Dendritic cell treated with granulocyte-macrophage colony-stimulating factor and Interleukin-4, amounts not matched to agents 40 ng/mL and 50 ng/mL, for 4 days (primary cell): Measurements from ENCODE around the gene SP140L.
"Not testable (repeated sequence)": the region's sequence is repeated elsewhere in the genome, so short reads cannot be mapped to it uniquely, and the experiment has no call there.

Experiments
- H3K27ac Mint-ChIP-seq: one replicate; pipeline ENCODE4 v1.8.0; 2022; ENCODE audit warnings: mild to moderate bottlenecking, mixed read lengths
- H3K27me3 Mint-ChIP-seq: one replicate; pipeline ENCODE4 v1.8.0; 2022; ENCODE audit warnings: mild to moderate bottlenecking, mixed read lengths
- H3K36me3 Mint-ChIP-seq: one replicate; pipeline ENCODE4 v1.8.0; 2022; ENCODE audit warnings: low read depth, mixed read lengths
- H3K4me1 Mint-ChIP-seq: one replicate; pipeline ENCODE4 v1.8.0; 2022; ENCODE audit warnings: low read depth, mixed read lengths
- H3K4me3 Mint-ChIP-seq: one replicate; pipeline ENCODE4 v1.8.0; 2022; ENCODE audit warnings: mild to moderate bottlenecking, moderate library complexity, mixed read lengths
- H3K9me3 Mint-ChIP-seq: one replicate; pipeline ENCODE4 v1.8.0; 2022; ENCODE audit warnings: mixed read lengths
- intact Hi-C: fragments of 100-400 bp; cut with micrococcal nuclease; formaldehyde crosslinking; loops from one replicate; pipeline ENCODE4 v1.15.0; 2022

SP140L gene

DNA sequence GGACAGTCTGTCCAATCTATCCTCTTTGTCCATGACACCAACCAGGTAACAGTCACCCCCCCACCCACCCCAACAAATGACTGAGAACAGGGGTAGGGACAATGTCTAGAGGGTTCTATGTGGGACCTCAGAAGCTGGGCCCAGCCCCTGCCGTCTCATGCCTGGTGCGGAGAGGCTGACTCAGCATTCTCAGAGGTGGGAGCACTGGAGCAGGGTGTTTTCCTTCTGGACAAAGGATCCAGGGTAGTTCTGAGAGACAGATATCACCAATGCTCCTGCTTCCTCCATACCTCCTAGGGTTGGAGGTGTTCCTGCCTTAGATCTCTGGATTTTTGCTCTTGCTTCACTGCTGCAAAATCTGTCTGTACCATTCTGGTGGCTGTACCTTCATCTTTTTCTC, 55.1 kb downstream of the SP140L start:
- Mint-ChIP-seq H3K4me1 (no peaks in the 10 kb centered on the region), H3K27ac (no peak overlapping the region), H3K4me3 (no peak overlapping the region), H3K9me3 (no peaks in the 10 kb centered on the region), H3K27me3 (no peaks in the 10 kb centered on the region), H3K36me3 (peaks cover 80% of the 10 kb centered on the region)
- intact Hi-C loops: no loop called here

DNA sequence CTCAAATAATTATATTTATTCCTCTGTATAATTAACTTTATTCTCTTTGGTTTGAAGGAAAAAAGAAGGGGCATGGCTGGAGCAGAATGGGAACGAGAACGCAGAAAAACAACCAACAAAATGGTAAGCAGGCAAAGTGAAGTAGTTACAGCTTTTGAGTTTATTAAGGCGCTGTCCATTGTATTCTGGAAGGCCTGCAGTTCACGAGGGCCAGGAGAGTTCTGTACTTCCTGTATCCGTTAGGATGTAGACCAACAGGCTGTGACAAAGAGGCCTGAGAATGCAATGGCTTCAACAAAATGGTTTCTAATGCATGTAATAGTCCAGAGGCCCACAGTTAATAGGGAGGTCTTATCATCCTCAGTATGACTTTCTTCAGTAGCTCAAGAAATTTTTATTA, 56.5 kb downstream of the SP140L start:
- peaks cover 76% of the 10 kb centered on the region for H3K36me3 Mint-ChIP-seq
- H3K4me3 Mint-ChIP-seq: no peak overlapping the region
- H3K9me3 Mint-ChIP-seq: no peaks in the 10 kb centered on the region
- intact Hi-C loops: no loop called here
- H3K4me1 Mint-ChIP-seq: no peaks in the 10 kb centered on the region
- H3K27ac Mint-ChIP-seq: no peak overlapping the region
- H3K27me3 Mint-ChIP-seq: no peaks in the 10 kb centered on the region

DNA sequence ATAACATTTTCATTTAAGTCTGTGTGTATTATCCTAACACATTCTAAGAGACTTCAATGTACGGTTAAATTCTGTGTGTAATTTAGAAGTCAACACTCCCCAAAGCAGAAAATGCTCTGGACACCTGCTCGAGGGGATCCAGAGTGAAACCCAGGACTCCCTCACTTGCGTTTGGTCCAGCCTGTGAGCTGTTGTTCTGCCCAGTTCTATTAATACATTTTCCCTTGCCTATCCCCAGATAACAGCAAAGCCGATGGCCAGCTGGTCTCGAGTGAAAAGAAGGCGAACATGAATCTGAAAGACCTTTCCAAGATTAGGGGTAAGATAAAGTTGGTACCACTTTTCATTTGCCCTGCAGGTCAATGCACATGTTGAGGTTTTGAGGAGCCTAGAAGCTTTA, 58.0 kb downstream of the SP140L start:
- no peak overlapping the region for H3K4me3 Mint-ChIP-seq
- no peak overlapping the region for H3K27ac Mint-ChIP-seq
- no peaks in the 10 kb centered on the region for H3K4me1 Mint-ChIP-seq
- H3K36me3 Mint-ChIP-seq: peaks cover 85% of the 10 kb centered on the region
- no peaks in the 10 kb centered on the region for H3K9me3 Mint-ChIP-seq
- H3K27me3 Mint-ChIP-seq: no peaks in the 10 kb centered on the region
- intact Hi-C loops: no loop called here

DNA sequence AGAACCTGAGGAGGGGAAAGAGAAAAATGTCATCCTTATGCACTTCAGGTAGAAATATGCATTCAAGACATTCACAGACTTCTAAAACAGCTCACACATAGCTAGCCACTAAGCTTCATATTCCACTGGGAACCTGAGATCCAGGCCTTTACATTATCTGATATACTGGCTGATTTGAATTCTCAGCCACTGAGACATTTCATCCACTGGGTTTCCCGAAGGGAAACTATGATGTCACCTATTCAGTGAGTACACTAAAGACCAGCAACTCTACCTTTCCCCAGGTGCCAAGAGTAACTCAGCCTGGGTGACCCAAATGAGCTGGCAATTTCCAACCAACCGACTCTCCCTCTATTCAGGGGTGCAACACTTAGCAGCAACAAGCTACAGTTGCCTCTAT, 67.3 kb downstream of the SP140L start:
- H3K4me3 Mint-ChIP-seq: no peak overlapping the region
- H3K27ac Mint-ChIP-seq: no peak overlapping the region
- peaks cover 11% of the 10 kb centered on the region for H3K9me3 Mint-ChIP-seq
- intact Hi-C loops: no loop called here
- H3K27me3 Mint-ChIP-seq: no peaks in the 10 kb centered on the region
- peaks cover 97% of the 10 kb centered on the region for H3K36me3 Mint-ChIP-seq
- H3K4me1 Mint-ChIP-seq: no peaks in the 10 kb centered on the region

DNA sequence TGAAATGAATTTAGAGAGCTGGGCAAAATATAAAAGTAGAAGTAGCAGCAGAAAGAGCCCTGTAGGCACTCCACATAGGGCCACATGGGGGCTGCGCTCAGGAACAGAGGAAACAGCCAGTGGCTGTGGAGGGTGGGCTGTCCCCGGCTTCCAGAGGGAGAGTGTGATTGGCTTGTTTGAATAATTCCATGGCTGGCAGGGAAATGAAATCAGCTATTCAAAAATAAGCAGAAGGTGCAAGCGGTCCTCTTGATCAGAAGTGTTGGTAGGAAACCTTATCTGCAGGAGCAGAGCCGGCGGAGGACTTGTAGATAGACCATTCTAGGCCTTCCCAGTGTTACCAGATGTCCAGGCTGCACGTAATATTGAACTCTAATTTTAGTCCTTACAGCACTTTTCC, 71.7 kb downstream of the SP140L start:
- H3K27me3 Mint-ChIP-seq, H3K4me1 Mint-ChIP-seq, H3K4me3 Mint-ChIP-seq, H3K27ac Mint-ChIP-seq, intact Hi-C loops: not testable (repeated sequence)
- peaks cover 11% of the 10 kb centered on the region for H3K9me3 Mint-ChIP-seq
- H3K36me3 Mint-ChIP-seq: peaks cover 90% of the 10 kb centered on the region

DNA sequence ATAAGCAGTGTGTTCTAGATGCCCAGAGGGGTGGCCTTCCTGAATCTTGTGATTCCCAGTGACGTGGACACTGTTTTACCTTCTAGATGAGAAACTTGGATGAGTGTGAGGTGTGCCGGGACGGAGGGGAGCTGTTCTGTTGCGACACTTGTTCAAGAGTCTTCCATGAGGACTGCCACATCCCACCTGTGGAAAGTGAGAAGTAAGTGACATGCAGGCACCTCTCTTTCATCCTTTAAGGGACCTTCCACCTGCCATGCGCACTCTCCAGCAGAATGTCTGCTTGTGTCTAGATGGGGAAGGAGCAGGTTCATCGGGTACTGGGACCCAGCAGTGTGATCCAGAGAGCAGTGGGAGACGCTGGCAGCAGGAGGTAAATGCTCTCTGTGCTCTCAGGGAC, 73.0 kb downstream of the SP140L start:
- H3K9me3 Mint-ChIP-seq: peaks cover 11% of the 10 kb centered on the region
- H3K27ac Mint-ChIP-seq: no peak overlapping the region
- peaks cover 7% of the 10 kb centered on the region for H3K4me1 Mint-ChIP-seq
- H3K4me3 Mint-ChIP-seq: no peak overlapping the region
- H3K36me3 Mint-ChIP-seq: peaks cover 90% of the 10 kb centered on the region
- H3K27me3 Mint-ChIP-seq: no peaks in the 10 kb centered on the region
- intact Hi-C loops: no loop called here

DNA sequence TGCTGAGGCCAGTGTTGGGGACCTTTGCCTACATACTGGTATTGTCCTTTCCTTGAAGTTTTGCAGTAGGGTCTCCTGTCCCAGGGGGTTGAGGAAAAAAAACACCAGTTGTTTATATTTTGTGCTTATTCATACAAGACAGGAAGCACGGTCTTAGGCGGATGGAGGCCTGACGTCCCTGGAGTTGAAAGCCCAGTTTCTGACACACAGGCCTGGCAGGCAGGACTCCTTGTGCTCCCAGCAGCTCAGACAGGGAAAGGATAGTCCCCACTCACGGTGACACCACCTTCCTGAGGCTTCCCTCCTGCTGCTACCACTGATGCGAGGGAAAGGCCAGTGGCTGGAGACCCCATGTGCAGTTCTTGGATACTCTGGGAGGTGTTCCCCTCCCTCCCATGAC, 73.5 kb downstream of the SP140L start:
- Mint-ChIP-seq H3K36me3 (peaks cover 90% of the 10 kb centered on the region), H3K9me3 (peaks cover 9% of the 10 kb centered on the region), H3K27me3 (no peaks in the 10 kb centered on the region), H3K27ac (no peak overlapping the region), H3K4me1 (peaks cover 7% of the 10 kb centered on the region), H3K4me3 (no peak overlapping the region)
- intact Hi-C loops: no loop called here

DNA sequence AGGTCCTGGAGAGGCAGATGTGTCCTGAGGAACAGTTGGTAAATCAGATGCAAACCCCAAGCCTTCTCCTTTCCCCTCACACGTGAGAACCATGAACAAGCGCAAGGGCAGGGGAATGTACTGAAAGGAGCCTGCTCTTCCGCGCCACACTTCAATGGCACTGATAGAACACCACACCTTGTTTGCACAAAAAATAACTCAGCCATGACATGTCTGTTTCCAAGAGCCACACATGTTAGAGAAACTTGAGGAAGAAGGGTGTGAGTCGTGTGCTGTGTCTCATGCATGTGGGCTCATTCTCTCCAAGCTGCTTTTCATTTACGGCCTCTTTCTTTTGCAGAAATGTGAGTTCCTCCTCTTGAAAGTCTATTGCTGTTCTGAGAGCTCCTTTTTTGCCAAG, 74.0 kb downstream of the SP140L start:
- H3K4me3 Mint-ChIP-seq, intact Hi-C loops, H3K9me3 Mint-ChIP-seq, H3K4me1 Mint-ChIP-seq, H3K27me3 Mint-ChIP-seq, H3K27ac Mint-ChIP-seq: not testable (repeated sequence)
- peaks cover 84% of the 10 kb centered on the region for H3K36me3 Mint-ChIP-seq

DNA sequence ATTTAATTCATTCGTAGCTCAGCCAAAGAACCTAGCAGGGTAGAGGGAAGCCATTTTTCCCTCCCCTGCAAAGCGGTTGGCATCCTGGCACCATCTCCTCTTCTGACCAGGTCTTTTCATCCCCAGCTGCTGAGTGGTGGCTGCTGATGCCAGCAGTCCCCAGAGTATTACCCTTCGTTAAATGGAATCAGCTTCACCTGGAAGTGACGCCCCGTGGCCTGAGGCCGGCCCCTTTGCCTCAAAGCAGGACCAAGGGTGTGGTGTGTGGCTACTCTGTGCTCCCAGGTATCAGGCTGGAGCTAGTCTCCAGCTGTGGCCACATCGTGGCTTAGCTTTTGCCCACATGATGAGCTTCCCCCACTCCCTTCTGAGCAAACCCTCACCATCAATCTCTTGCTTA, 76.8 kb downstream of the SP140L start:
- H3K36me3 Mint-ChIP-seq: peaks cover 57% of the 10 kb centered on the region
- H3K27ac Mint-ChIP-seq: no peak overlapping the region
- no peak overlapping the region for H3K4me3 Mint-ChIP-seq
- no peaks in the 10 kb centered on the region for H3K27me3 Mint-ChIP-seq
- no peaks in the 10 kb centered on the region for H3K9me3 Mint-ChIP-seq
- intact Hi-C loops: no loop called here
- H3K4me1 Mint-ChIP-seq: peaks cover 7% of the 10 kb centered on the region

DNA sequence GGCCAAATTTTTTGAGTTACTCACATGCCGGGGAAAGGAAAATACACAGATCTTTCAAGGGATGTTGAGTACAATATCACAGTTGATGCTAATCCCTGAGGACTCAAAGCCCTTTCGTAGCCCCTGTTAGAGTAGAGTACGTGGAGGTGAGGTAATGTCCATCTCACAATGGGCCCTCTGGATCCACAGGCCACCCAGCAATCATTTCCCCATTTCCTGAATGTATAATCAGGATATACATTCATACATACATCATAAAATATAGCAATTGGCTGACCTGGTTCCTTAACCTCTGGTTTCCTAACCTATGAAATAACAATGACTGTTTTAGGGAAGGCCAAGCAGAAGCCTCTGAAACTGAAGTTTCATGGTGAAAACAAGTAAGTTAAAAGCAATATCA, 78.8 kb downstream of the SP140L start:
- Mint-ChIP-seq H3K27ac (no peak overlapping the region), H3K27me3 (peaks cover 5% of the 10 kb centered on the region), H3K36me3 (peaks cover 41% of the 10 kb centered on the region), H3K4me1 (peaks cover 17% of the 10 kb centered on the region), H3K4me3 (no peak overlapping the region), H3K9me3 (no peaks in the 10 kb centered on the region)
- intact Hi-C loops: no loop called here

DNA sequence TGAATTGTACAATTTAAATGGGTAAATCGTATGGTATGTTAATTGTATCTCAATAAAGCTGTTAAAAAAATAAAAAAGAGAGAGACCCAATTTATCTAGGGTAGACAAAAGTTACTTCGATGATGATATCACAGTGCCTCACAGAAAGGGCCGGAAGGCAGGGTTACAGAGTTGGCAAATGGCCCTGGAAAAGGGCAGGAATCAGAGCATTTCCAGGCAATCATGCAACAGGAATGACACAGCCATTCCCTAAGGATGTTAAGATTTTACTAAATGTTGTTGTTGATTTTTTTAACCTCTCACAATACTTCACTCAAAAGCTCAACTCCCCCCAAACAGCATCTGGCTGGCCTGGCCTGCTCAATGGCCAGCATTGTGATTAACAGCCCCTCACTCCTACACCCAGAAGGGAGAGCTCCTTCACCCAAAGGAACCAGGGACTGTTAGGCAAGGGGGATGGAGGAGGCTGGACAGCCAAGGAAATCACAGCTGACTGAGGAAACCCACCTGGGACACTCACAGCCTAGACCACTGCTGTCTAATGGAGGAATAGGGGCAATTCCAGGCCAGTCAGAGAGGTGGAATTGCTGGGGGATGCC, 81.3 kb downstream of the SP140L start:
- Mint-ChIP-seq H3K4me1 (peaks cover 39% of the 10 kb centered on the region), H3K36me3 (peaks cover 29% of the 10 kb centered on the region)
- intact Hi-C loops: no loop called here

DNA sequence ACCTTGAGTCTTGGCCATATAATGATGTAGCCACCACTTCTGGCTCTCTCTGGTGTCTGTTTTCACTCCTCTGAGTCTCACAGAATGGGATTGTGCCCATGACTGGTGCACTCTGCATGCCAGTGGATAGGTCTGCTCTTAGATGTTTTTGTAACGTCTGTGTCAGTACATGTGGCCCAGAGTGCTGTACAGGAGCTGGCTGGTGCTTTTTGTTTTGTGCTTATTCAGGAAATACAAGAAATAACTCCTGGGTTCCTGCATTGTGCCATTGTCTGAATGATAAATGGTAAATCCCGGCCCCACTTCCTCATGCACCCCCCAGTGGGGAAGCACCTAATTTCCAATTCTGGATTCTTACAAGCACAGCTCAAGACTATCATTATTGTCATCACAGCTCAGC, 82.3 kb downstream of the SP140L start:
- Mint-ChIP-seq H3K36me3 (peaks cover 19% of the 10 kb centered on the region), H3K4me1 (peaks cover 48% of the 10 kb centered on the region)
- H3K4me3 Mint-ChIP-seq, H3K27ac Mint-ChIP-seq, H3K9me3 Mint-ChIP-seq, H3K27me3 Mint-ChIP-seq, intact Hi-C loops: not testable (repeated sequence)

More for the DNA sequence above, 81.3 kb downstream of the SP140L start:
- peaks cover 5% of the 10 kb centered on the region for H3K27me3 Mint-ChIP-seq
- no peak overlapping the region for H3K4me3 Mint-ChIP-seq
- no peak overlapping the region for H3K27ac Mint-ChIP-seq
- H3K9me3 Mint-ChIP-seq: no peaks in the 10 kb centered on the region

DNA sequence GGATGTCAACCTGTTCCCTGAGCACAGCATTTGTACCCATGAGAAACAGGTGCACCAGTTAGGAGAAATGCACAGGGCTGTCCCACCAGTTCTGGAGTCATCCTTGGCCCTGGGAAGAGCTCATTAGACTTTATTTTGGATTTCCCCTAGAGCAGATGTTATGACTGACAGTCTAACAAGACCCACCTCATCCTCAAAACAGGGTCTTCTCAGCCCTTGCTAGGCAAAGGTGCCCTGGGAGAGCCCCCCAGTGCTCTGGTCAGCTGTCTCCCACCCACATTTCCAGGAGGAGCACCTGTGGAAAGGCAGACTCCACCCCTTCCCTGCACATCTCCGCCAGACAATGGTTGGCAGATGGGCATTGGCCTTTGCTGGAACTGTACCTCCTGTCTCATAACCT, 83.3 kb downstream of the SP140L start:
- Mint-ChIP-seq H3K9me3 (no peaks in the 10 kb centered on the region), H3K27me3 (peaks cover 5% of the 10 kb centered on the region), H3K4me3 (no peak overlapping the region), H3K27ac (no peak overlapping the region), H3K36me3 (peaks cover 10% of the 10 kb centered on the region), H3K4me1 (peaks cover 58% of the 10 kb centered on the region)
- intact Hi-C loops: loop anchor here (5.0 to 10.0 kb wide), 2 partner anchors 42 to 305 kb away; partner anchors contain the start of gene CAB39

DNA sequence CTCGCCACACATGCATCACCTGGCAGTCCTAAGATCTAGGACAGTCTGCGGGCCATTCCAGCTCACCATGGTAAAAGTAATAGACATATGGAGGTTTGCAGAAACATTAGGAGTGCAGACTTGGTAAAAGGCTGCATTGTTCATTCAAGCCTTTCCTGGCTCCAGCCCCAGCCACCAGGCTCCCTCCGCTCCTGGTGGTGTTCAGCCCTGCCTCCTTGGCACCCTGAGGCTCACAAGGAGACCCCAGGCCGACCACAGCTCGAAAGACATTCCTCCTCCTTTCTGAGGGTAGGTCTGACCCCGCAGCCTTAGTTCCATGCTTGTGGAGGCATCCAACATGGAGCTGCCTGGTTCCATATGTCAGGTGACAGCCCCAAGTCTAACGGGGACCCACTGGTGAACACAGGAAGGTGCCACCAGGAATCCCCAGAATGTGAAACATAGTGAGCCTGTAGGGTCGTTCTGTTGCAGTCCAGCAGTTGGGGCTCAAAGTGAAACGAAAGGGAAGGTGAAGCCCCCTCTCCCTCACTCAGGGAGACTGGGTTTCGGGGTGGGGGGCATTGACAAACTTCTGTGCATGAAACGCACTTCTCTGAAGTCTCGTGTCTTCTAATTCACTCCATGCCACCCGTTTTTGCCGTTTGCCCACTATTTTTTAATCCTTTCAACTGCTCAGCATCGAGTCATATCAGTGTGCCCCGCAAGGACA, 84.0 kb downstream of the SP140L start:
- Mint-ChIP-seq H3K4me3 (peak overlapping the region; percentile 94), H3K27ac (peak overlapping the region; percentile 96), H3K4me1 (peaks cover 65% of the 10 kb centered on the region), H3K9me3 (no peaks in the 10 kb centered on the region), H3K36me3 (peaks cover 9% of the 10 kb centered on the region), H3K27me3 (peaks cover 5% of the 10 kb centered on the region)
- intact Hi-C loops: loop anchor here (5.0 to 10.0 kb wide), 2 partner anchors 41 to 304 kb away; partner anchors contain the start of gene CAB39
